MG63 (cell line): ENCODE results near the gene MAN1A2. TPM values are rescaled to one million over a fixed set of nuclear protein-coding genes. Genes with fewer than 3 reads are reported as not detected.
A peak's percentile ranks its signal among the peaks of the same experiment; 100 is the strongest.
"Not testable (repeated sequence)": the region's sequence is repeated elsewhere in the genome, so short reads cannot be mapped to it uniquely, and the experiment has no call there.

Source experiments
- DNase-seq: peaks from one replicate; pipeline ENCODE4 v3.0.0-alpha.2; 2020
- H3K27me3 ChIP-seq: fragments of 250-450 bp; sonication (Bioruptor Pico); 2 replicates; pipeline ENCODE4 v1.5.1; 2020; ENCODE audit warnings: mild to moderate bottlenecking, moderate library complexity
- H3K36me3 ChIP-seq: fragments of 250-450 bp; sonication (Bioruptor Pico); 2 replicates; pipeline ENCODE4 v1.5.1; 2020; ENCODE audit warnings: mild to moderate bottlenecking, moderate library complexity
- H3K4me3 ChIP-seq: fragments of 250-450 bp; sonication (Bioruptor Pico); 2 replicates; pipeline ENCODE4 v1.5.1; 2020; ENCODE audit warnings: mild to moderate bottlenecking, moderate library complexity
- H3K9me3 ChIP-seq: fragments of 250-450 bp; sonication (Bioruptor Pico); 2 replicates; pipeline ENCODE4 v1.5.1; 2020; ENCODE audit warnings: mild to moderate bottlenecking, moderate library complexity
- total RNA-seq: library from RNA; depleted of rRNA; stranded (reverse); fragments of >200 nt; shearing (Covaris generic); gene quantifications from 2 replicates; pipeline ENCODE4 v1.2.3, GENCODE V29; 2014; ENCODE audit warnings: low replicate concordance

MAN1A2 gene
- total RNA-seq, 1 experiment from 2014 or later, result 22.0 TPM

DNA sequence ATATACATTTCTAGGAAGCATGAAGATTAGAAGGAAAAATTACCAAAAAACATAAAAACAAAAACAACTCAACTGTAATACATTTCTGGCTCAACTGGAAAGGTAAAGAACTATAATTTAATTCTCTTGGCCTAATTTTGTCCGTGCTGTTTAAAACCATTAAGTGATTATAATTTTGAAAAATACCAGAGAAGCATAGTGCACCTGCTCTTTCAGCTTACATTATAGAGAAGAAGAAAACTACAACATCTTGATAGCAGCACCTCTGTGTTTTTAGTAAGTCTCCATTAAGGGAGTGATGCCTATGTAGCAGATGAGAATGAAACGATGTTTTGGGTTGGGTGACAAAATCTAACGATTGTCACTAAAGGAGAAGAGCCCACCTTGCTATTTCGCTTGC, 19.3 kb upstream of the MAN1A2 start:
- DNase-seq, result no peak
- H3K27me3 ChIP-seq, result no peaks in the 10 kb centered on the region
- H3K9me3 ChIP-seq, result no peaks in the 10 kb centered on the region

DNA sequence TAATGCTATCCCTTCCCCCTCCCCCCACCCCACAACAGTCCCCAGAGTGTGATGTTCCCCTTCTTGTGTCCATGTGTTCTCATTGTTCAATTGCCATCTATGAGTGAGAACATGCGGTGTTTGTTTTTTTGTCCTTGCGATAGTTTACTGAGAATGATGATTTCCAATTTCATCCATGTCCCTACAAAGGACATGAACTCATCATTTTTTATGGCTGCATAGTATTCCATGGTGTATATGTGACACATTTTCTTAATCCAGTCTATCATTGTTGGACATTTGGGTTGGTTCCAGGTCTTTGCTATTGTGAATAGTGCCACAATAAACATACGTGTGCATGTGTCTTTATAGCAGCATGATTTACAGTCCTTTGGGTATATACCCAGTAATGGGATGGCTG, 14.6 kb upstream of the MAN1A2 start:
- not testable (repeated sequence) for H3K4me3 ChIP-seq, DNase-seq, H3K9me3 ChIP-seq, H3K36me3 ChIP-seq, H3K27me3 ChIP-seq

More for the DNA sequence above, 19.3 kb upstream of the MAN1A2 start:
- Histone ChIP-seq H3K4me3 (no peak overlapping the region), H3K36me3 (no peaks in the 10 kb centered on the region)

DNA sequence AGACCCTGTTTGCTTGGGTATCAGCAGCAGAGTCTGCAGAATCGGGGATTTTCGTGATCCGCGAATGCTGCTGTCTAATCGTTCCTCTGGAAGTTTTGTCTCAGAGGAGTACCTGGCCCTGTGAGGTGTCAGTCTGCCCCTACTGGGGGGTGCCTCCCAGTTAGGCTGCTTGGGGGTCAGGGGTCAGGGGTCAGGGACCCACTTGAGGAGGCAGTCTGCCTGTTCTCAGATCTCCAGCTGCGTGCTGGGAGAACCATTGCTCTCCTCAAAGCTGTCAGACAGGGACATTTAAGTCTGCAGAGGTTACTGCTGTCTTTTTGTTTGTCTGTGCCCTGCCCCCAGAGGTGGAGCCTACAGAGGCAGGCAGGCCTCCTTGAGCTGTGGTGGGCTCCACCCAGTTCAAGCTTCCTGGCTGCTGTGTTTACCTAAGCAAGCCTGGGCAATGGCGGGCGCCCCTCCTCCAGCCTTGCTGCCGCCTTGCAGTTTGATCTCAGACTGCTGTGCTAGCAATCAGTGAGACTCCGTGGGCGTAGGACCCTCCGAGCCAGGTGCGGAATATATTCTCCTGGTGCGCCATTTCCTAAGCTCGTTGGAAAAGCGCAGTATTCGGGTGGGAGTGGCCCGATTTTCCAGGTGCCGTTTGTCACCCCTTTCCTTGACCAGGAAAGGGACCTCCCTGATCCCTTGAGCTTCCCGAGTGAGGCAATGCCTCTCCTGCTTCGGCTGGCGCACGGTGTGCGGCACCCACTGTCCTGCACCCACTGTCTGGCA, 9.2 kb upstream of the MAN1A2 start:
- DNase-seq, H3K9me3 ChIP-seq, H3K27me3 ChIP-seq, H3K4me3 ChIP-seq, H3K36me3 ChIP-seq: not testable (repeated sequence)

DNA sequence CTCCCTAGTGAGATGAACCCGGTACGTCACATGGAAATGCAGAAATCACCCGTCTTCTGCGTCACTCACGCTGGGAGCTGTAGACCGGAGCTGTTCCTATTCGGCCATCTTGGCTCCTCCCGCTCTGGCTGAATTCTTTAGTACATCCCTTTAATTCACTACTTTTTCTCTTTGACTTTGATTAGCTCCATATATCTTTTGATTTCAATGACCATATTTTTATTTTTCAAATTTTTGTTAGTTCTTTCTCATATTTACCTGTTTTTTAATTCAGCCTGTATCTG, 8.7 kb upstream of the MAN1A2 start:
- H3K9me3 ChIP-seq, H3K36me3 ChIP-seq, DNase-seq, H3K27me3 ChIP-seq, H3K4me3 ChIP-seq: not testable (repeated sequence)

DNA sequence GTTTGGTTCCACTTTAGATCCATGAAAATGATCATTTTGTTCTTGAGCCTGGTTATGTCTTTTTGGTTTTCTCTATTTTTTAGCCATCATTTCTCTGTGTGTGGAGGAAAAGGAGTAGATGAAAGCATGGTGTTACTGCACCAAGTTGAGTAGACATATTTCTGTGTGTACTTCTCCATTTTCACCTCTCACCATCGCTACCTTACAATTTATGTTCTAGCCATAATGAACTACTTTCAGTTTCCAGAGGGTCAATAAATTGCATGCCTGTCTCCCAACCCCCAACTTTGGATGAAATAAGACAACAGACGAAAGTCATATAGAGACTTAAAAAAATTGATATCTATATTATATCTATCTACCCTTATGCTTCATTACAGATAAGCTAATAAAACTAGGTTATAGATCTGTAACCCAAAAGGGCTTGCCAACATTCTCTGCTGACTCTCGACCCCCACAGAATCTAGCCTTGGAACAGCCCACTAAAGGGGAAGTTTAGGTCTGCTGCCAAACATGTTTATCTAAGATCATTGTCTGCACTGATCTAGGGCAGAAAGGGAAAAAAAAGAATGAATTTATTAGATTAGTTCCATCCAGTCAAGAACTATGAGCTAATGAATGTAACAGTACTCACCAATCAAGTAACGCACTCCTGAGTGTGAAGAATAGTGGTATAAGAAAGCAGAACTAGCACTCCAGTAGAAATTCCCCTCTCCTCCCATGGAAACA, 7.5 kb upstream of the MAN1A2 start:
- Histone ChIP-seq H3K36me3 (no peaks in the 10 kb centered on the region), H3K27me3 (no peaks in the 10 kb centered on the region), H3K4me3 (no peak overlapping the region), H3K9me3 (peaks cover 2% of the 10 kb centered on the region; the same call in 1 of the 2 replicates)
- DNase-seq, result no peak

DNA sequence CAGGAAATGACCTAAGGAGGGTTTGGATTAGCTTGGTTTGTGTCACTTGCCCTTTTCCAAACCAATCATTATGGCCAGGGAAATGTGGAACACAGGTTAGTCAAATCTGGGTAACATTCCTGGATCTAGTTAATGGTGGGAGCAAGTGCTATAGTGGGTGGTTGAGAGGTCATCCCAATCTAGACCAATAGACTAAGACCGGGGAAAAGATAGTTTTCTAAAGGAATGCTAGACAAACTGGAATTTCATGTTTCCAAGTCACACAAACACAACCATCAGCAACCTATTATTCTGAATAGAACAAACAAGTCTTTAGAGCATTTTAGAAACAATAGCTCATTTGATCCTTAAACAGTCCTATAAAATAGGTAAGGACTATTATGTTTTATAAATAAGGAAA, 4.3 kb upstream of the MAN1A2 start:
- Histone ChIP-seq H3K9me3 (no peaks in the 10 kb centered on the region), H3K36me3 (no peaks in the 10 kb centered on the region), H3K4me3 (no peak overlapping the region), H3K27me3 (no peaks in the 10 kb centered on the region)
- DNase-seq, result no peak

DNA sequence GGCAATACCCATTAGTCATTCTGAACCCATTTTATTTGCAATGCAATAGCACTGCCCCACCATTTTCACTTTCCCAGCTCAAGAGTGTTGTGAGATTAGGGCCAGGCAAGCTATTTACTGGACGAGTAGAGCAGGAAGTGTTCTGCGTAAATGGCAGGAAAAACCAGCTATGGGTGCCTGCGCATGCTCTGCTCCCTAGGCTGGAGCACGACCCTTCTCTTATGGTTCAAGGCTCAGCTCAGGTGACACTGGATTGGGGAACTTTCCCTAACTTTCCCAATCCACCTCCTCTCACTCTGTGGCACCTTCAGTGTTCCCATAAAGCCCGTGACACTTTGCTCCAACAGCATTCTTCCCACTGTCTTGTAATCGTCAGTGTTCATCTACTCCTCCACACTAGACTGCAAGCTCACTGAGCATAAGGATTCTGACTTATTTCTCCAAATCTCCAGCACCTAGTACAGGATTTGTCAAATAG, 3.6 kb upstream of the MAN1A2 start:
- DNase-seq, result no peak
- H3K9me3 ChIP-seq, result no peaks in the 10 kb centered on the region

DNA sequence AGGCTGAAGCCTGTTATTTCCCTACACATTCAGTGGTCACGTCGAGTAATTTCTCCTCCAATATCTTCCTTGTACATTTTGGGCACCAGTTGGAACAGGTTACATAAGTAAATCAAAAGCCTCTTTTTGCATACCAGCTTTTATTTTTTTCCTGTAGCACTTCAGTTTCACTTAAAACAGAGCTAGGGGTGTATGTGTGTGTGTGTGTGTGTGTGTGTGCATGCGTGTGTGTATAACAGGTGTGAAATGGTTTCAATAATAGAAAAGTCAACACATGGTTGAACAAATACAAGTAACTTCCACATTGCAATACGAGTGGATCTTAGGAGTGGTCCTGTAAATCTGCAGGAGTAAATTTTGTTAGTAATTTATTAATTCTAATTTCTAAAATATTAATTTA, 3.0 kb upstream of the MAN1A2 start:
- Histone ChIP-seq H3K36me3 (no peaks in the 10 kb centered on the region), H3K27me3 (no peaks in the 10 kb centered on the region), H3K9me3 (no peaks in the 10 kb centered on the region), H3K4me3 (no peak overlapping the region)
- DNase-seq, result no peak

More for the DNA sequence above, 3.6 kb upstream of the MAN1A2 start:
- Histone ChIP-seq H3K27me3 (no peaks in the 10 kb centered on the region), H3K4me3 (no peak overlapping the region), H3K36me3 (no peaks in the 10 kb centered on the region)

DNA sequence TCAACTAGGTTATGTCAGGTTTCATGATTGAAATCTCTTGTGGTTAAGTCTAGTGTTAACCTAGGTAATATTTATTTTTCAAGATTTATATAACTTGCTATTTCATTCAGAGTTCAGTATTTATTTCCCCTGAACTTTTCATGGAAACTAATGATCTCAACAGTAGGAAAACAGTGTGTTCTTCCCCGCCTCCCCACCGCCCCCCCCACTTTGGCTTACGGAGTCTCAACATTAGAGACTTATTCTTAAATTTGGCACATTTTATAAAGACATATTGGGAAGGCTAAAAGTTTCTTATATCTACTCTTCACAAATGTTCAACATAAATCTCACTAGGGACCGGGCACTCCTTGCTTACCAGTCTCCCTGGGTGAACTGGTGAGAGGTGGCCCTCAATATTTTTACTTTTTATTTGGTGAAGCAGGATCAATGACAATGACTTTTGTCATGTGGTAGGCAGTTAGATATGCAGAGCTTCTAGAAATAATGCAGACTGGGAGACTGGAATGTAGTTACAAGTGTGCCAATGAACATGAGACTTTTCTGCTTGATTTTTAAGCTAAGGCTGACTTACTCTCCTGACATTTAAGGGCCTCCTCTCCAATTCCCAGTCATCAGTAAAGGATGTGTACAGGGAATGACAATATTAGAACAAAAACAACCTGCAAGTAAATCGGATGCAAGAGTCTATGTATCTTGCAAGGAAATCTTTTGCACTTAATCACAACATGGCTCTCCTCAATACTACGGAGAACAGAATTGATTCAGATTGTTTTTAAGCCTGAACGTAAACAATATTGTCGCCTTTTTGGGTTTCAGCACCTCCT, 1.7 kb upstream of the MAN1A2 start:
- no peaks in the 10 kb centered on the region for H3K9me3 ChIP-seq
- H3K4me3 ChIP-seq, result peak overlapping the region; percentile 84
- no peaks in the 10 kb centered on the region for H3K36me3 ChIP-seq
- H3K27me3 ChIP-seq, result no peaks in the 10 kb centered on the region
- DNase-seq, result no peak

DNA sequence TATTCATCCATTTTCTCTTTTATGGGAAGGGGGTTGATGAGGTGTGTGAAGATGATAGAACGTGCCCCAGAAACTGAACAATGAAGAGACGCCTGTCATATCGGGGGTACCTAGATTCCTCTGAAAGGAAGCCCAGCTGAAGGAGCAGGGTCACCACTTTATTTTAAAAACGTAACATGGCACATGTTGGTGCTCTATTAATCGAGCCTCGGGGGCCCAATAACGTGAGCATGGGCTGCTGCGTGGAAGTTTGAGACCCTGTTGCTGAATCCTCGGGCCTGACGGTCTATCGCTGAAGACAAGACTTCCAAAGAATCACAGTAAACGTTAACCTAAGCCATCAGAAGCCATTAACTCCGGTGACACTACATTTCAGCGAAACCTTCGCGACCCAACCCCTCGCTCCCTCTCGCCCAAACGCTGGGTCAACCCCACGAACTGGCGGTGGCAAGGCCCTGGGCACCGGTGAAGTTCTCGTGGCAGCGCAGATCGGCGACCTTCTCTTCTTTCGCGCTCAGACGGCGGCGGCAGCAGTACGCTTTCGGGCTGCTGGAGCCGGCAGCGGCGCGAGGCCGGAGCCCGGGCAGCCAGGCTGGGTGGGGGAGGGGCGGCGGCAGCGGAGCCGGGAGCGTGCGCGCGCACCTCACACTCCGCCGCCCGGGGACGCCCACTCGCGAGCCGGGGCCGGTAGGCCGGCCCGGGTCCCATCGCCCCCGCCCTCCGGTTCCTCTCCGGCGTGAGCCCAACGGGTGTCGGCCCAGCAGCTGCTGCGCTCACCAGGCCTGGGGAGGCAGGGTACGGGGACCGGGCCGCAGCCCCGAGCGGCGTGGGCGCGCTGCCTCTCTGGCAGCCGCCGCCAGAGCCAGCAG, 838 bp upstream of the MAN1A2 start:
- Histone ChIP-seq H3K36me3 (no peaks in the 10 kb centered on the region), H3K27me3 (no peaks in the 10 kb centered on the region), H3K9me3 (no peaks in the 10 kb centered on the region), H3K4me3 (peak overlapping the region; percentile 84)
- peak; percentile 87 for DNase-seq

DNA sequence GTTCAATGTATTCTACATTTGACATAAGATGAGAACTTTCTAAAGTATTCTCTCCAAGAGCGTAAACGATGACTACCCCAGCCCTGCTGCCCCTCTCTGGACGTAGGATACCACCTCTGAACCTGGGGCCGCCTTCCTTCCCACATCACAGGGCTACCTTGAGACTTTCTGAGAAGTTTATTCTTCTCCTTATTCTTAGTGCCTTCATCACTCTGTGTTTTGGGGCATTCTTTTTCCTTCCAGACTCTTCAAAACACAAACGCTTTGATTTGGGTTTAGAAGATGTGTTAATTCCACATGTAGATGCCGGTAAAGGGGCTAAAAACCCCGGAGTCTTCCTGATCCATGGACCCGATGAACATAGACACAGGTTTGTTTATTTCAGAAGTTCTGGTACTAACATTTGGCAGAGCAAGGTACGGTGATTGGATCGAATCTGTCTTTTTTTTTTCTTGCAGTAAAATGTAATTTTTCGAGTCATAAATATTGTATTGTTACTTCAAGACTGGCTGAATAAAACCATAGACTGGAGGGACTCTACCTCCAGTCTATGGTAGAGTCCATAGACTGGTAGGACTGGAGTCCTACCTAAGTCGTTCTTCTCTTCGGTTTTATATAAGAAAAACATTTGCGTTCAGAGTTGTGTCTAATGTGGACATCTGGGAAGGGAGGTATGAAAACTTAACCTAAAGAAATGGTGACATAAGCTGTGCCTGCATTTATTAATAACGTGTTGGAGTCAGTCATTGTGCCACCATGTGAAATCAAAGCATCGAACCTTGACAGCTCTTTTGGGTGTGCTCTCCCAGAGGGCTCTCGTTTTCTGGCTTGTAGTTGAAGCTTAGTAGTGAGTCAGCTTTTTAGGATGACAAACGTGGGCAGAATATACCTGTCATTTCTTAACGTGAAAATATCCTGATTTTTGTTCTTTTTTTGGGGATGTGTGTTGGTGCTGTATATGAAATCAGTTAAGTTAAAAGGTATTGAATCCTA, 1.2 kb downstream of the MAN1A2 start:
- peak overlapping the region; percentile 84 for H3K4me3 ChIP-seq
- H3K27me3 ChIP-seq, result no peaks in the 10 kb centered on the region
- no peaks in the 10 kb centered on the region for H3K36me3 ChIP-seq
- H3K9me3 ChIP-seq, result no peaks in the 10 kb centered on the region
- DNase-seq, result peak; percentile 11

DNA sequence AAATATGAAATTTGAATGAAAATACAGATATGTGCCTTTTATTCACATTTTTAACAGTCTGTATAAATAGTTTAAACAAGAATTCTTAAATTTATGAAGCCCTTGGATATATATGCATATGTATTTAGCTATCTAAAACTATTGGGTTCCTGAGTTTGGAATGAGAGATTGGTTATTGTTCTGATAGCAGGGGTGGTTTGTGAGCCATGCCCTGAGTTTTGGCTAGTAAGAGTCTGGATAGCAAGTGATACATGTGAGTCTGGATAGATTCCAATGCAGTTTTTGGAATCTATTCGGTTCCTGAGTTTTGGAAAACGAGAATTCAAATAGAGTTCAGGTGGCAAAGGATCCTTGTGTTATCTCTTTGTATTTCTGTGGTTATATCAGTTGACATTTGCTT, 2.8 kb downstream of the MAN1A2 start:
- Histone ChIP-seq H3K9me3 (no peaks in the 10 kb centered on the region), H3K27me3 (no peaks in the 10 kb centered on the region), H3K36me3 (no peaks in the 10 kb centered on the region), H3K4me3 (peak overlapping the region; percentile 84)
- DNase-seq, result no peak

DNA sequence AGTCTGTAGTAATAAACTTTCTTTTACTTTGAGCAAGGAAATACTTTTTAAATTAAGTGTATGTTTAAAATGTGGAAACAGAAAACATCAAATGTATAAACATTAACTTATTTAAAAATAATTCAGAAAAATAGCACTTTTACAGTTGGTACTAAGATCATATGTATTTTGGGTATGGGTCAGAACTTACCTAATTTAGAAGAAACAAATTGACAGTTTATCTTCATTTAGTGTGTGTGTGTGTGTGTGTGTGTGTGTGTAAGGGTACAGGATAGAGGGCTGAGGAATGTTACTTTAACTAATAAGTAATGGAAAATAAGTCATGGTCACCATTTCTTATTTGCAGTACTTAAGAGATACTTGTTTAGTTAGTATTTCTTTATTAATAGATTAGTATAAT, 3.3 kb downstream of the MAN1A2 start:
- no peaks in the 10 kb centered on the region for H3K9me3 ChIP-seq
- H3K27me3 ChIP-seq, result no peaks in the 10 kb centered on the region
- no peak for DNase-seq
- H3K4me3 ChIP-seq, result peak overlapping the region; percentile 84
- H3K36me3 ChIP-seq, result no peaks in the 10 kb centered on the region

DNA sequence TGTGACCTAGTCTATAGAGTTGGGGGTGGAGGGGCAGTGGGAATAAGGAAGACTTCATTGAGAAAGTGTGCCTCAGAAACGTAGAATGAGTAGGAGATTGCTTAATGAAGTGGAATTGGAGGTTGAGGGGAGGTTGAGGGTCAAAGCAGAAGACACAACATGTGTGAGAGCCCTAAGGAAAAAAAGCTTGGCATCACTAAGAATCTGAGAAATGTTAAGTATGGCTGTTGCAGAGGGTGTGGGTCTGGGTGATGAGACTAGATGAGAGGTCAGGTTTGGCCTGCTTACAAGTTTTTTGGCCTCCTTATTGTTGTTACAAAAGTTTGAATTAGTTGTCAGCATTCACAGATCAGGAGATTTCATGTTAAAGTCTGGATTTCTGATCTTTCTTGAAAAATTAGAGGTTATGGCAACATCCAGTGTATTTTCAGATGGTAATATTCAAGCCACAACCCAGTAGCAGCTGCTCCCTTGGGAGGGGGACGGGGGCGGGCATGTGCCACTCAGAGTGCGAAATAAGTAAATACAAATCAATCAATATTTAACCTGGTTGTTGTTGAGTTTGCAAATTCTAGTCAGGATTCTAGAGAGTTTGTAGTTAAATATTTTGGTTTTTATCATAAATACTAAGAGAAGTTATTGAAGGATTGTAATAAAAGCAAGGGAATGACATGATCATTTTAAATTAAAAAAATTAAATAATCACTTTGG, 4.3 kb downstream of the MAN1A2 start:
- Histone ChIP-seq H3K4me3 (no peak overlapping the region), H3K36me3 (no peaks in the 10 kb centered on the region), H3K27me3 (no peaks in the 10 kb centered on the region), H3K9me3 (no peaks in the 10 kb centered on the region)
- DNase-seq, result no peak

DNA sequence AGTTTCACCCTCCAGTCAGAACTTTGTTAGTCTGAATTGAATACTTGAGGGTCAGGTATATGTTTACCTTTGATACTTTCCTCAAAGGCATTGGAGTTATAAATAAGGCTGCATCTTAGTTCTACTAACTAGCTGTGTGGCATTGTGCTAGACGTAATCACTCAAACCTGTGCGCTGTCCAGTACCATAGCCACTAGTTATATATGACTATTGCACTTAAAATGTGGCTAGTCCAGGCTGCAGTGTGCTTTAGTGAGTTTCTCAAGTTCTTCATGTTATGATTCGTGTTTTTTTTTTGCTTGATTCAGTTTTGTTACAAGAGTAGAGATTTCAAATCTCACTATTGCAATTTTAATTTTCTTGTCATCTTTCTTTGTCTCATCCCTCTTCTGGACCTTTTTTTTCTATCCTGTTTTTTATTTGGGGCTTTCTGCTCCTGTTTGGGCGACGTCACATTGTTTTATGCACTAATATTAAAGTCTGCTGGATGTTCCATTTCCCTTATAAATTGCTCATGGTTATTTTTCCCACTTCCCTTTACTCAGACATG, 5.7 kb downstream of the MAN1A2 start:
- Histone ChIP-seq H3K9me3 (no peaks in the 10 kb centered on the region), H3K4me3 (no peak overlapping the region), H3K36me3 (no peaks in the 10 kb centered on the region), H3K27me3 (no peaks in the 10 kb centered on the region)
- DNase-seq, result no peak
